Bone marrow (tissue), 2 donors: Measurements from ENCODE around the gene PDE5A.
A peak's percentile ranks its signal among the peaks of the same experiment; 100 is the strongest.
"Not testable (repeated sequence)": the region's sequence is repeated elsewhere in the genome, so short reads cannot be mapped to it uniquely, and the experiment has no call there.

ENCODE experiments used
- DNase-seq, 2 donors: peaks; one replicate each; lab custom pipeline; 2025; lab: John Stamatoyannopoulos, UW

Gene PDE5A

GRCh38 chr4:119646347-119647071 lies 17.9 kb upstream of the PDE5A start:
- no peak for DNase-seq

- DNase-seq = no peak
Measured at GRCh38 chr4:119643306-119644042, 14.9 kb upstream of the PDE5A start.

- no peak for DNase-seq
Measured at GRCh38 chr4:119641765-119642164, 13.2 kb upstream of the PDE5A start.

- DNase-seq = no peak
Measured at GRCh38 chr4:119638359-119638758, 9.8 kb upstream of the PDE5A start.

- not testable (repeated sequence) for DNase-seq
Measured at GRCh38 chr4:119636851-119637250, 8.2 kb upstream of the PDE5A start.

GRCh38 chr4:119632216-119632615 lies 3.6 kb upstream of the PDE5A start:
- no peak for DNase-seq

GRCh38 chr4:119629142-119629471 lies 503 bp upstream of the PDE5A start:
- no peak for DNase-seq

- DNase-seq = peak in 1 of 2 donors; percentile 59
Measured at GRCh38 chr4:119627267-119628255, 1.0 kb downstream of the PDE5A start.

GRCh38 chr4:119626943-119627266 lies 1.7 kb downstream of the PDE5A start:
- DNase-seq = no peak

- DNase-seq = no peak
Measured at GRCh38 chr4:119626420-119626819, 2.2 kb downstream of the PDE5A start.

GRCh38 chr4:119625761-119626160 lies 2.8 kb downstream of the PDE5A start:
- no peak for DNase-seq

- DNase-seq = no peak
Measured at GRCh38 chr4:119624356-119624755, 4.2 kb downstream of the PDE5A start.

GRCh38 chr4:119623025-119623424 lies 5.6 kb downstream of the PDE5A start:
- DNase-seq = no peak

GRCh38 chr4:119615068-119615719 lies 13.4 kb downstream of the PDE5A start:
- DNase-seq = no peak

- no peak for DNase-seq
Measured at GRCh38 chr4:119604266-119604665, 24.3 kb downstream of the PDE5A start.

GRCh38 chr4:119602366-119602765 lies 26.2 kb downstream of the PDE5A start:
- no peak for DNase-seq

- no peak for DNase-seq
Measured at GRCh38 chr4:119598521-119598920, 30.1 kb downstream of the PDE5A start.

GRCh38 chr4:119597377-119597776 lies 31.2 kb downstream of the PDE5A start:
- DNase-seq = no peak

- DNase-seq = no peak
Measured at GRCh38 chr4:119593698-119594097, 34.9 kb downstream of the PDE5A start.

GRCh38 chr4:119592830-119593229 lies 35.8 kb downstream of the PDE5A start:
- DNase-seq = no peak

GRCh38 chr4:119589165-119589564 lies 39.4 kb downstream of the PDE5A start:
- no peak for DNase-seq

GRCh38 chr4:119587796-119588195 lies 40.8 kb downstream of the PDE5A start:
- DNase-seq = no peak
